GM21619 (cell line): ENCODE measurements around the gene GRM8.
A peak's percentile ranks its signal among the peaks of the same experiment; 100 is the strongest.
"Not testable (repeated sequence)": the region's sequence is repeated elsewhere in the genome, so short reads cannot be mapped to it uniquely, and the experiment has no call there.

Experiments used
- ATAC-seq: cut with Tn5 transposase; IDR thresholded peaks from one replicate; pipeline ENCODE4 v1.9.1; 2021; ENCODE audit not compliant: unreplicated experiment

Gene GRM8

GRCh38 chr7:126931581-126931980 is 321.2 kb downstream of the GRM8 start:
- ATAC-seq: no peak

DNA sequence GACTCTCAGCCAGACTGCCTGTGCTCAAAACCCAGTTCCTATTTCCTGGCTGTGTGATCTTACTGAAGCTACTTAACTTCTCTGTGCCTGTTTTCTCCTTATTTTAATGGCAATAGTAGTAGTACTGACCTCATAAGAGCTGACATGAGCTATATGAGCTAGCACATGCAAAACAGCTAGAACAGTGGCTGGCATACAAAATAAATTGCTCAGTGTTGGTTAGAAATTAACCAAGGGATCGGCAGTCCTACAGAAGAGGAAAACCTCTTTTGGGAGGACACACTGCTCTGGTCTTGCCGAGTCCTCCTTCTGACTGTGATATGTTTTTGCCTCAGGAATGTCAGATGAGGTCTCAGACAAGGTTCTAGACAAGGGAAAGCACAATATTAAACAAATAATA is 322.6 kb downstream of the GRM8 start:
- no peak for ATAC-seq

DNA sequence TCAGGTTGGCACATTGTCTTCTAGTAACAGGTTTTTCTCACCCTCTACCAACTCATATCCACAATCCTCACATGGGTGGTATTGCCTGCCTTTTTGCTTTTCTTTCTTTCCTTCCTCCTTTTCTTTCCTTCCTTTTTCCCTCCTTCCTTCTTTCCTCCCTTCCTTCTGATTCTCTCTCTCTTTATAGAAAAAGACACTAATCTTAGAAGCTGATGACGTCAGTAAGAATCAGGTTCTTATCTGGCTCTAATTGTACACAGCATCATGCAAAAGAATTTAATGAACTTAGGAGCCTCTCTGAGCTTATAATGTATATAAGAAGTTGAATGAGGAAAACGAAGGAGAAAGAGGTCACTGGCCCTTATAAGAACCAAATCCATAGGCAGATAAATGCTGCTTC is 328.3 kb downstream of the GRM8 start:
- ATAC-seq: no peak

DNA sequence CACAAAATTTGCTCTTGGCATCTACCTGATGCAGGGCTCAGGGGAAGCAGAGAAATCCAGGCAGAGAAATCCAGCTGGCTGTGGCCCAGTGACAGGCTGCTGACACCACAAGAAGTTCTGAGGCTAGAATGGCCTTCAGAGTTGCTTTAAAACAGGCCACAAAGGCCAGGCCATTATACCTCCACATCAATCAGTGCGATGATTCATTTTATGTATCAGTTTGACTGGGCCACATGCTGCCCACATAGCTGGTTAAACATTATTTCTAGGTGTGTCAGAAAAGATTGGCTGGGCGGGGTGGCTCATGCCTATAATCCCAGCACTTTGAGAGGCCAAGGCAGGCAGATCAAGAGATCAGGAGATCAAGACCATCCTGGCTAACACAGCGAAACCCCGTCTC is 341.1 kb downstream of the GRM8 start:
- ATAC-seq: peak; percentile 68

DNA sequence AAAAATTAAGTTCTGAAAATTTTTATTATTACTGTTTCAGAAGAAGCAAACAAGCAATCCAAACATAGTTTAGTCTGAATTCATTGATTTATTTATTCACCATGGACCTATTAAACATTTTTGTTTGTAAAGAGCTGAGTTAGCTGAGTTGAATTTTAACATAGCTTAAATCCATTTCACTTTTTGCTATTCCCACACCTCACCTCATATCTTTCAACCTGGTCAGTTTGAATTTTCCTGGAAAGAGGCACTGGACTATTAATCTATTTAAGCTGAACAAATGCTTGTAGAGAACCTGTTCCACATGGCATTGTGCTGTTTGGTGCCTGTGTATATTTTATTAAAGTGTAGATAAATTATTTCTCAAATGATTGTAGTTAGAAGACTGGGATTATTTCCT is 344.2 kb downstream of the GRM8 start:
- not testable (repeated sequence) for ATAC-seq

DNA sequence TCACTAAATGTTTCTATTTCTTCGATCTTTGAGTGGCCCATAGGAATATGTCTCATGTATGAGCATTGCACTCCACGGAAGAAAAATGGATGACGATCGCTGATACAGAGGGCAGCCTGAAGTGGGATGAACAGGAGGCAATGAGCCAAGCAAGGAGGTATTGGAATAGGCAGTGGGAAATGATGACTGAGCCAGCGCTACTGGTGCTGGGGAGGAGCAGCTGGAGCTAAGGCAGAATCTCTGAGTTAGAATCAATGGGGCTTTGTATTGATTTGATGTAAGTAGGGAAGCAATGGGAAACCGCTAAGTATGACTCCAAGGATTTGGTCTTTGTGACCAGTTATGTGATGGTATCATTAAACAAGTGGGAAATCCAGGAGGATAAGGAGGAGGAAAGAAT is 345.1 kb downstream of the GRM8 start:
- not testable (repeated sequence) for ATAC-seq

GRCh38 chr7:126905255-126905654 is 347.5 kb downstream of the GRM8 start:
- ATAC-seq: not testable (repeated sequence)

DNA sequence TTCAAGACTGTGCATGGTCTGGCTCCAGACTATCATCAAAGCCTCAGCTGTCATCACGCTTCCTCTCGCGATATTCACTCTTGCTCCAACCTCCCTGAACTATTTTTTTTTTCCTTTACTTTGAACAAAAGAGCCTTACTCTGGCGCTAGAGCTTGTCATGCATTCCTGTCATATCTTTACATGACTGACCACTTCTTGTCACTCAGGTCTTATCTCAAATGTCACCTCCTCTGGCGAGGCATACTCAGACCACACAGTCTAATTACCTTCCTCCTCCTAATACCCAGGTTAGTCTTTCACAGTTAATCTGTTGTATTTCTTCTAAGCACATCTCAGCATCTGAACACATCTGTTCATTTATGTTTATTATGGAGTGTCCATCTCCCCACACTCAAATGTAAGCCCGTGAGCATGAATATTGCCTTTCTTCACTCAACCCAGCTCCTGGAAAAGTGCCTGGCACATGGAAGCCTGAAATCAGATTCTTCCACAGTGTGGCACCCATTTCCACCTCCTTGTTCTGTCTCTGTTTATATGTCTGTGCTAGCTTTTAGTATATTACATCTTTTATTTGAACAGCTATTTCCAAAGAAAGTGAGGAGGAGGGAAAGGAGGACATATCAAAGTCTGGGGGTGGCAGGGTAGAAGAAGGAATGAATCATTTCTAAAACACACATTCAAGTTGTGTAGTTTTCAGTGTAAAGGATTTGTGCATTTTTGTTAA is 351.5 kb downstream of the GRM8 start:
- not testable (repeated sequence) for ATAC-seq

GRCh38 chr7:126887980-126888379 is 364.8 kb downstream of the GRM8 start:
- ATAC-seq: not testable (repeated sequence)

- ATAC-seq: not testable (repeated sequence)
These were observed 365.2 kb downstream of the GRM8 start for GRCh38 chr7:126887560-126887959.

DNA sequence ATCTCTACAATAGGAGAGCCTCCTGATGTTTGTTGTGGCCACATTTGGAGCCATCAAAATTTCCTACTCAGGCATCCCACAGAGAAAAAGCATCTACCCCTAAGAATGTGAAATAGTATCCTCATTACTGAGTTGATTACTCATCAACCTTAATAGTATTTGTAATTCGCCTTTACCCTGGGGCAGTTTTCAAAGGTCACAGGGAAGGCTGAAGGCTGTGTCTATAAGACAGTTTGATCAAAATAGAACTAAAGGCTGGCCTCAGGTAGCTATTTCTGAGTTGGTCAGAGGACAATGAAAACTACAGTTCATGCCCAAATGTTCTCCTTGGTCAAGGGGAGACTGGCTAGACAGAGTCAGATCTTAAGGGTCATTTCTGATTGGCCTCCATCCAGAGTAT is 370.0 kb downstream of the GRM8 start:
- ATAC-seq: not testable (repeated sequence)

- ATAC-seq: not testable (repeated sequence)
These were observed 370.8 kb downstream of the GRM8 start for GRCh38 chr7:126881908-126882307.

GRCh38 chr7:126881315-126881714 is 371.4 kb downstream of the GRM8 start:
- ATAC-seq: no peak

GRCh38 chr7:126876536-126876935 is 376.2 kb downstream of the GRM8 start:
- ATAC-seq: not testable (repeated sequence)

DNA sequence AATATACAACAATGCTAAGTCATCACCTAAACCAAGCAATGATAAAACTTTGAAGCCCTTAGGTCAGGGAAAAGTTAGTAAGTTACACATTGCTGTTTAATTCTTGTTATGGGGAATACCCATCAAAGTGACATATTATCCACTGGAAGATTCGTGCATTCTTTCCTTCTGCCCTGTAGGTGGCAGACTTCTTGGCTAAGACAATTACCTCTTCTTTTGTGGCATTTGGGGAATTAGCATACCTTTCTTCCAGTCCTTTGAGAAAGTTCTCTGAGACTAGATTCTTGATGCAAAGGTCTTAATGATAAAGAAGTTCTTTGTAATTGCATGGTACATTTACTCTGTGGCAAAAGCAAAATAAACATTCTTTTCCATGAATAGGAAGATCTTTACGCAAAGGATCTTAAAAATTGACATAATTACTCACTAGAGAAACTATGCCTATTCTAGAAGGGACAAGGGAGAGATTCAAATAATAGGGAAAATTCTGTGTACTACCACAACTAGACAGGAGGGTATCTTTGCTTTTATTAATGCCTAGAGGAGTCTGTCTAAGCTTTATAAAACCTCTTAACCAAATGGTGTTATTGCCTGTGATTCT is 395.9 kb downstream of the GRM8 start:
- peak; percentile 88 for ATAC-seq

DNA sequence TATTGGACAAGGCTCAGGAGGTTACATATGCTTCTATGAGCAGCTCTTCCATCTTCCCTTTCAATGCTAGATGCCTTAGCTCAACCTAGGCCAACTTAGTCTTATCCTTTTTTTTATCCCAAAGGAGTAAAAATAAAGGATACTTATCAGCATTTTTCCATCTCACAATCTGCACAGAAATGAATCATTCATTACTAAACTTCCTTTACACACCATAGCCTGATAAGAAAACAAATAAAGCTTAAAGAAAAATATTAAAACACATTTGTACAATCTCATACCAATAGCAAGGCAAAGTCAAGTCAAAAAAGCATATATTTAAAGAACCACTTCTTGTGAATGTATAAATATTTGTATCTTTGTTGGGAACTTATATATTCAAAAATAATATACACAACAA is 407.4 kb downstream of the GRM8 start:
- ATAC-seq: no peak

DNA sequence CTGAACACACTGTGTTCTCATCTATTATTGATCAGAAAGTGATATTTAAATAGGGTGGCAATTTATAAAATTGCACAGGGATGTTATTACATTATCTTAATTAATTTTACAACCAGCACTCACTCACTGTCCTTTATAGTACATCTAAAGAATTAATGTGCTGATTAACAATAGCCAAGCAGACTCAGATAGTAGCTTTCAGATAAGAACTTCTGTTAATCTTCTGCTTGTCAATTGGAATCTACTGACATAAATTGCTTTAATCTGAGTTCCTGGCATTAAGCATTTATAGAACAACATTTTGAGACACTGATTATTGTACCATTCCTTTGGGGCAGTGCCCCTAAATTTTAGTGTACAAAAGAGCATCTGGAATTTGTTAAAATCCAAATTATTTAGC is 408.9 kb downstream of the GRM8 start:
- no peak for ATAC-seq

DNA sequence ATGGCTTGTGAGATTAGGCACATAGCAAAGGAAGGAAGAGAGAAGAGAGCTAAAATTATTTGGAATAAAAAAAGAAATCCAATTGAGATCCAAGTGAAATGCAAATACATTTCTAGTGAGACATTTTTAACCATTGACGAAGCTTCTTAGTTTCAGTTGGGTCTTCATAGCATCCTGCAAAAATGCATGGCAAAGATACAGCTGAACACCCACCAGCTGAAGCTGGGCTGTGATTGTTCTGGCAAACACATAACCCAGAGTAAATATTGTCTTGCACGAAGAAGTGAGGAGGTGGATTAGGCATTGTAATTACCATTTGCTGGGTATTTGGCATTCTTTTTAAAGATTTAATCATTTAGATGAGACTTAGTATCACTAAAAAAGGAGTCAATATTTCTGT is 409.4 kb downstream of the GRM8 start:
- no peak for ATAC-seq

DNA sequence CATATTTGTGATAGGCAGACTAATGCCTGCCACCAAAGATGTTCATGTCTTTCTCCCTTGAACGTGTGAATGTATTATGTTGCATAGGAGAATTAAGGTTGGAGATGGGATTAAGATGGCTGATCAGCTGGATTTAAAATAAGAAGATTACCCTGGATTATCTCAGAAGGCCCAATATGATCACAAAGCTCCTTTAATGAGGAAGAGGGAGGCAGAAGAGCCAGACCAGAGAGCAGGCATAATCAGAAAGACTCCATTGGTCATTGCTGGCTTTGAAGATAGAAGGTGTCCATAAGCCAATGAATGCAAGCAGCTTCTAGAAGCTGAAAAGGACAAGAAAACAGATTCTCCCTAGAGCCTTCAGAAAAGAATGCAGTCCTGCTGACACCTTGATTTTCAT is 410.3 kb downstream of the GRM8 start:
- no peak for ATAC-seq

DNA sequence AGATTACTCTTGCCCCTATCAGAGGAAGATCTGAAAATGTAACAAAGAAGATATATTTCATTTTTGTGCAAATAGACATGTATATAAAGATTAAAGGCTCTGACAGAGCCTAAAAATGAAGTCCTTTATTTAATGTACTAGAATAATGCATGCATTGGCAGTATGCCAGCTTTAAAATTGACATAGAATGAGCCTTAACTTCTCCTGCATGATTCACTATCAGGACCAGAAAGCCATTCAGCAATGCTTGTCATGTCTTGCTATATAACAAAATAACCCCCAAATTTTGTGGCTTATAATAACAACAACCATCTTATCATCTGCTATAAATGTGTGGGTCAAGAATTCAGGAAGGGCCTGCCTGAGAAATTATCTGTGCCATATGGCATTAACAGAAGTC is 411.9 kb downstream of the GRM8 start:
- ATAC-seq: no peak

DNA sequence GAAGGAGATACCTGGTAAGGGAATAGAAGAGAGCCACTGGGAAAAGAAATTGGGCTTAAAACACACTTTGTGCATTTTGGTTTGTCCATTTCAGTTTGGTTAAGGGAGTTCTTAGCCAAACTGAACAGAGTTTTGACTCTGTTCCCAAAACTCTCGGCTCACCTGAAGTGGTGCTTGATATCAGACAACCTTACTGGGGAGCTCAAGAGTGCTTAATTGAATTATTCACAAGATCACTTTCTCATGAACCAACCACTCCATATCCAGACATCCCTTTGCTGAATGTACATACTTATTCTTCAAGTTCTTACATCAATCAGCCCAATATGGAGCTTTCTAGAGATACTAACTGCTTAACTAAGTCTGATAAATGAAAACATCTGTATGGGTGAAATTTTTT is 413.1 kb downstream of the GRM8 start:
- ATAC-seq: no peak

GRCh38 chr7:126838194-126838593 is 414.5 kb downstream of the GRM8 start:
- ATAC-seq: no peak

GRCh38 chr7:126831241-126831640 is 421.5 kb downstream of the GRM8 start:
- ATAC-seq: not testable (repeated sequence)
